Astrocyte (in vitro differentiated cells and primary cell): Measurements from ENCODE around the gene WEE2. TPM values are rescaled to one million over a fixed set of nuclear protein-coding genes. Genes with fewer than 3 reads are reported as not detected.
A peak's percentile ranks its signal among the peaks of the same experiment; 100 is the strongest.

Experiments used
- DNase-seq: peaks from one replicate; pipeline ENCODE4 v3.0.0-alpha.2; 2010; ENCODE audit warnings: low read depth
- FAIRE-seq: peaks from 2 replicates; lab custom pipeline; 2011; peaks lifted over from hg19 to GRCh38; lab: Jason Lieb, UNC
- H2AFZ ChIP-seq: 2 replicates; pipeline ENCODE4 v1.6.0; 2012; ENCODE audit warnings: low read depth, low read length, inconsistent platforms
- H3K27ac ChIP-seq: 2 replicates; pipeline ENCODE4 v1.5.1; 2011; ENCODE audit warnings: low read depth, low read length, inconsistent platforms
- H3K27me3 ChIP-seq: 2 replicates; pipeline ENCODE4 v1.6.0; 2011; ENCODE audit warnings: low read length, inconsistent platforms; ENCODE audit not compliant: insufficient read depth
- H3K36me3 ChIP-seq: 2 replicates; pipeline ENCODE4 v1.5.1; 2011; ENCODE audit warnings: low read length, inconsistent platforms; ENCODE audit not compliant: insufficient read depth
- H3K4me1 ChIP-seq: 2 replicates; pipeline ENCODE4 v1.5.1; 2011; ENCODE audit warnings: low read length, inconsistent platforms; ENCODE audit not compliant: insufficient read depth
- H3K4me2 ChIP-seq: 2 replicates; pipeline ENCODE4 v1.6.0; 2012; ENCODE audit warnings: low read length, inconsistent platforms
- H3K4me3 ChIP-seq: 2 replicates; pipeline ENCODE4 v1.5.1; 2011; ENCODE audit warnings: low read depth, mild to moderate bottlenecking, low read length, inconsistent platforms; ENCODE audit not compliant: insufficient read depth
- H3K79me2 ChIP-seq: 2 replicates; pipeline ENCODE4 v1.6.0; 2012; ENCODE audit warnings: mild to moderate bottlenecking, low read length, inconsistent platforms; ENCODE audit not compliant: insufficient read depth
- H3K9ac ChIP-seq: 2 replicates; pipeline ENCODE4 v1.6.0; 2012; ENCODE audit warnings: mild to moderate bottlenecking, low read length, inconsistent platforms
- H3K9me3 ChIP-seq: 2 replicates; pipeline ENCODE4 v1.5.1; 2012; ENCODE audit warnings: low read depth, mild to moderate bottlenecking, low read length, inconsistent platforms; ENCODE audit not compliant: insufficient read depth
- H4K20me1 ChIP-seq: 2 replicates; pipeline ENCODE4 v1.6.0; 2012; ENCODE audit warnings: low read length, inconsistent platforms; ENCODE audit not compliant: insufficient read depth
- H3K27ac Mint-ChIP-seq: one replicate; pipeline ENCODE4 v1.8.0; 2021; ENCODE audit warnings: mild to moderate bottlenecking, mixed read lengths; ENCODE audit not compliant: unreplicated experiment
- H3K27me3 Mint-ChIP-seq: one replicate; pipeline ENCODE4 v1.8.0; 2021; ENCODE audit warnings: low read depth, mixed read lengths; ENCODE audit not compliant: unreplicated experiment
- H3K36me3 Mint-ChIP-seq: one replicate; pipeline ENCODE4 v1.8.0; 2021; ENCODE audit warnings: low read depth, mixed read lengths; ENCODE audit not compliant: unreplicated experiment
- H3K4me1 Mint-ChIP-seq: one replicate; pipeline ENCODE4 v1.8.0; 2021; ENCODE audit warnings: low read depth, mixed read lengths; ENCODE audit not compliant: unreplicated experiment
- H3K4me3 Mint-ChIP-seq: one replicate; pipeline ENCODE4 v1.8.0; 2021; ENCODE audit warnings: mild to moderate bottlenecking, moderate library complexity, mixed read lengths; ENCODE audit not compliant: unreplicated experiment
- H3K9me3 Mint-ChIP-seq: one replicate; pipeline ENCODE4 v1.8.0; 2021; ENCODE audit warnings: mild to moderate bottlenecking, mixed read lengths; ENCODE audit not compliant: unreplicated experiment
- EZH2 ChIP-seq: IDR thresholded peaks from 2 replicates; pipeline ENCODE4 v1.6.1; 2012; ENCODE audit warnings: mild to moderate bottlenecking, low read length, inconsistent platforms; ENCODE audit not compliant: insufficient read depth
- total RNA-seq: library from RNA; stranded (reverse); gene quantifications from 2 replicates; pipeline ENCODE4 v1.2.1, GENCODE V29; 2021
- TF ChIP-seq, protein P1 (sequence below): IDR thresholded peaks from 2 replicates; pipeline ENCODE4 v1.5.1; 2011; ENCODE audit warnings: low read depth, mild to moderate bottlenecking, inconsistent platforms, low read length, moderate library complexity; ENCODE audit not compliant: insufficient read depth

WEE2 gene
- total RNA-seq, 1 donor from 2014 or later = not detected

DNA sequence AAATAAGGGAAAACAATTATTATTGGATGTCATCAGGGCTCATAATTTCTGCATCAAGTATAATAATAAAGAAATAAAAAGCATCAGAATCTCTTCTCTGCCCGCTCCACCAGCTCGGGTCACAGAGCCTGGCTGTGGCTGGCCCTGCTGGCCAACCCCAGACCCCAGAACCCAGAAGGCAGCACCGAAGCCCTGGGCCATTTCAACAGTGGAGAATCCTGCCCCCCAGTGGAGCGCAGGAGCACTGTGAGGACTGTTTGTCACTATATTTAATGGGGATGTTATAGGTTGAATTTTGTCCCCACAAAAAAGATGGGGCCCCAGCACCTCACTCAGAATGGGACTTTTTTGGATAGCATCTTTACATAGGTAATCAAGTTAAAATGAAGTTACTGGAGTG is 33.5 kb upstream of the WEE2 start:
- Mint-ChIP-seq H3K36me3 (peaks cover 14% of the 10 kb centered on the region), H3K27me3 (no peaks in the 10 kb centered on the region), H3K4me3 (no peak overlapping the region), H3K4me1 (peaks cover 24% of the 10 kb centered on the region), H3K9me3 (peaks cover 1% of the 10 kb centered on the region), H3K27ac (peak overlapping the region; percentile 97)
- FAIRE-seq (no peak), DNase-seq (no peak)
- H3K79me2 ChIP-seq = no peaks in the 10 kb centered on the region
- H3K9me3 ChIP-seq = no peaks in the 10 kb centered on the region
- H4K20me1 ChIP-seq = no peaks in the 10 kb centered on the region
- H3K27me3 ChIP-seq = no peaks in the 10 kb centered on the region
- peak overlapping the region; percentile 81 for H2AFZ ChIP-seq
- no peaks in the 10 kb centered on the region for H3K36me3 ChIP-seq
- no peak for TF ChIP-seq EZH2
- TF ChIP-seq, protein P1, sequence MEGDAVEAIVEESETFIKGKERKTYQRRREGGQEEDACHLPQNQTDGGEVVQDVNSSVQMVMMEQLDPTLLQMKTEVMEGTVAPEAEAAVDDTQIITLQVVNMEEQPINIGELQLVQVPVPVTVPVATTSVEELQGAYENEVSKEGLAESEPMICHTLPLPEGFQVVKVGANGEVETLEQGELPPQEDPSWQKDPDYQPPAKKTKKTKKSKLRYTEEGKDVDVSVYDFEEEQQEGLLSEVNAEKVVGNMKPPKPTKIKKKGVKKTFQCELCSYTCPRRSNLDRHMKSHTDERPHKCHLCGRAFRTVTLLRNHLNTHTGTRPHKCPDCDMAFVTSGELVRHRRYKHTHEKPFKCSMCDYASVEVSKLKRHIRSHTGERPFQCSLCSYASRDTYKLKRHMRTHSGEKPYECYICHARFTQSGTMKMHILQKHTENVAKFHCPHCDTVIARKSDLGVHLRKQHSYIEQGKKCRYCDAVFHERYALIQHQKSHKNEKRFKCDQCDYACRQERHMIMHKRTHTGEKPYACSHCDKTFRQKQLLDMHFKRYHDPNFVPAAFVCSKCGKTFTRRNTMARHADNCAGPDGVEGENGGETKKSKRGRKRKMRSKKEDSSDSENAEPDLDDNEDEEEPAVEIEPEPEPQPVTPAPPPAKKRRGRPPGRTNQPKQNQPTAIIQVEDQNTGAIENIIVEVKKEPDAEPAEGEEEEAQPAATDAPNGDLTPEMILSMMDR = peak; percentile 37
- peak overlapping the region; percentile 74 for H3K4me2 ChIP-seq
- peak overlapping the region; percentile 89 for H3K27ac ChIP-seq
- peak overlapping the region; percentile 72 for H3K9ac ChIP-seq
- H3K4me1 ChIP-seq = peaks cover 22% of the 10 kb centered on the region
- no peak overlapping the region for H3K4me3 ChIP-seq

GRCh38 chr7:141675436-141676215 is 32.5 kb upstream of the WEE2 start:
- peak overlapping the region; percentile 72 for H3K9ac ChIP-seq
- H3K4me2 ChIP-seq = no peak overlapping the region
- peak overlapping the region; percentile 89 for H3K27ac ChIP-seq
- Mint-ChIP-seq H3K27me3 (no peaks in the 10 kb centered on the region), H3K9me3 (peaks cover 1% of the 10 kb centered on the region), H3K4me3 (no peak overlapping the region), H3K4me1 (peaks cover 24% of the 10 kb centered on the region), H3K27ac (no peak overlapping the region), H3K36me3 (peaks cover 14% of the 10 kb centered on the region)
- DNase-seq (peak; percentile 18), FAIRE-seq (no peak)
- H3K4me1 ChIP-seq = peaks cover 22% of the 10 kb centered on the region
- H3K9me3 ChIP-seq = no peaks in the 10 kb centered on the region
- H4K20me1 ChIP-seq = no peaks in the 10 kb centered on the region
- no peaks in the 10 kb centered on the region for H3K27me3 ChIP-seq
- no peak for TF ChIP-seq EZH2
- TF ChIP-seq, protein P1 = no peak
- no peaks in the 10 kb centered on the region for H3K79me2 ChIP-seq
- no peaks in the 10 kb centered on the region for H3K36me3 ChIP-seq
- no peak overlapping the region for H3K4me3 ChIP-seq
- H2AFZ ChIP-seq = no peak overlapping the region

- H3K36me3 Mint-ChIP-seq = peaks cover 10% of the 10 kb centered on the region
These were observed 31.5 kb upstream of the WEE2 start for GRCh38 chr7:141676618-141677017.

More at GRCh38 chr7:141676618-141677017, 31.5 kb upstream of the WEE2 start:
- peaks cover 22% of the 10 kb centered on the region for H3K4me1 ChIP-seq
- no peaks in the 10 kb centered on the region for H3K27me3 Mint-ChIP-seq
- peak; percentile 77 for DNase-seq
- no peak overlapping the region for H3K4me2 ChIP-seq
- H3K9me3 Mint-ChIP-seq = peaks cover 1% of the 10 kb centered on the region
- peaks cover 6% of the 10 kb centered on the region for H3K36me3 ChIP-seq
- TF ChIP-seq, protein P1 = no peak
- TF ChIP-seq EZH2 = no peak
- H3K27ac Mint-ChIP-seq = no peak overlapping the region
- H4K20me1 ChIP-seq = no peaks in the 10 kb centered on the region
- peak overlapping the region; percentile 15 for H3K27ac ChIP-seq
- no peaks in the 10 kb centered on the region for H3K9me3 ChIP-seq
- no peak overlapping the region for H3K4me3 Mint-ChIP-seq
- H3K4me3 ChIP-seq = no peak overlapping the region
- H3K4me1 Mint-ChIP-seq = peaks cover 24% of the 10 kb centered on the region
- no peak overlapping the region for H2AFZ ChIP-seq
- FAIRE-seq = no peak
- H3K9ac ChIP-seq = no peak overlapping the region
- no peaks in the 10 kb centered on the region for H3K79me2 ChIP-seq
- H3K27me3 ChIP-seq = no peaks in the 10 kb centered on the region
